GM23338 (cell line): ENCODE results near the gene ATP10A. TPM values are rescaled to one million over a fixed set of nuclear protein-coding genes. Genes with fewer than 3 reads are reported as not detected.

Experiments
- ATAC-seq: fragments of 200-7000 bp; cut with Tn5 transposase; 3 replicates; pipeline ENCODE4 v1.9.1; 2020
- DNase-seq: peaks from one replicate; pipeline ENCODE4 v3.0.0-alpha.2; 2015; ENCODE audit warnings: low spot score
- H2AFZ ChIP-seq: fragments of 200-600 bp; sonication (generic); 2 replicates; pipeline ENCODE4 v1.8.0; 2016; ENCODE audit warnings: antibody characterized with exemption, mild to moderate bottlenecking, moderate library complexity
- H3F3A ChIP-seq: fragments of 200-600 bp; sonication (generic); replicated peaks from 2 replicates; pipeline ENCODE4 v1.8.0; 2017; ENCODE audit warnings: antibody characterized with exemption, mixed run types, low read depth
- H3K27ac ChIP-seq: fragments of 200-600 bp; sonication (generic); 2 replicates; pipeline ENCODE4 v1.6.1; 2016; ENCODE audit warnings: low read depth
- H3K27me3 ChIP-seq: fragments of 200-600 bp; sonication (generic); 2 replicates; pipeline ENCODE4 v1.8.0; 2016; ENCODE audit warnings: mild to moderate bottlenecking, mixed run types, moderate library complexity; ENCODE audit not compliant: insufficient read depth
- H3K36me3 ChIP-seq: fragments of 200-600 bp; sonication (generic); 2 replicates; pipeline ENCODE4 v1.8.0; 2016; ENCODE audit warnings: mild to moderate bottlenecking; ENCODE audit not compliant: insufficient read depth
- H3K4me1 ChIP-seq: fragments of 200-600 bp; sonication (generic); 2 replicates; pipeline ENCODE4 v1.8.0; 2016; ENCODE audit warnings: mild to moderate bottlenecking, moderate library complexity; ENCODE audit not compliant: insufficient read depth
- H3K4me2 ChIP-seq: fragments of 200-600 bp; sonication (generic); 2 replicates; pipeline ENCODE4 v1.7.1; 2017; ENCODE audit warnings: mixed run types
- H3K4me3 ChIP-seq: fragments of 200-600 bp; sonication (generic); 2 replicates; pipeline ENCODE4 v1.6.1; 2016; ENCODE audit warnings: mixed run types
- H3K79me2 ChIP-seq: fragments of 200-600 bp; sonication (generic); replicated peaks from 2 replicates; pipeline ENCODE4 v1.8.0; 2017; ENCODE audit warnings: mild to moderate bottlenecking; ENCODE audit not compliant: insufficient read depth
- H3K9me2 ChIP-seq: fragments of 200-600 bp; sonication (generic); 2 replicates; pipeline ENCODE4 v1.8.0; 2017; ENCODE audit not compliant: insufficient read depth
- H4K20me1 ChIP-seq: fragments of 200-600 bp; sonication (generic); replicated peaks from 2 replicates; pipeline ENCODE4 v1.8.0; 2017; ENCODE audit warnings: mild to moderate bottlenecking; ENCODE audit not compliant: insufficient read depth
- H3K27ac Mint-ChIP-seq: 2 replicates; pipeline ENCODE4 v1.8.0; 2020; ENCODE audit warnings: inconsistent platforms, mild to moderate bottlenecking, moderate library complexity, mixed read lengths
- H3K27me3 Mint-ChIP-seq: 3 replicates; pipeline ENCODE4 v1.8.0; 2022; ENCODE audit warnings: low read depth, mild to moderate bottlenecking, moderate library complexity, mixed read lengths, inconsistent platforms; ENCODE audit not compliant: insufficient read depth, poor library complexity
- H3K36me3 Mint-ChIP-seq: 3 replicates; pipeline ENCODE4 v1.8.0; 2021; ENCODE audit warnings: low read depth, mild to moderate bottlenecking, inconsistent platforms, moderate library complexity, mixed read lengths
- H3K4me1 Mint-ChIP-seq: 3 replicates; pipeline ENCODE4 v1.8.0; 2020; ENCODE audit warnings: mild to moderate bottlenecking, inconsistent platforms, mixed read lengths
- H3K4me3 Mint-ChIP-seq: 3 replicates; pipeline ENCODE4 v1.8.0; 2021; ENCODE audit warnings: moderate library complexity, mild to moderate bottlenecking, inconsistent platforms, mixed read lengths
- H3K9me3 Mint-ChIP-seq: 3 replicates; pipeline ENCODE4 v1.8.0; 2020; ENCODE audit warnings: moderate library complexity, mild to moderate bottlenecking, inconsistent platforms, mixed read lengths
- CREB1 ChIP-seq: fragments of 250-450 bp; sonication (Bioruptor Pico); IDR thresholded peaks from 2 replicates; pipeline ENCODE4 v1.5.0; 2020; ENCODE audit warnings: low read depth, mild to moderate bottlenecking, moderate library complexity
- ETS1 ChIP-seq: IDR thresholded peaks from 2 replicates; pipeline ENCODE4 v1.6.1; 2016; ENCODE audit warnings: antibody characterized with exemption
- EZH2 ChIP-seq: fragments of 200-600 bp; sonication (generic); IDR thresholded peaks from one replicate; pipeline ENCODE4 v1.8.0; 2017; ENCODE audit warnings: antibody characterized with exemption, mild to moderate bottlenecking, low read depth; ENCODE audit not compliant: unreplicated experiment
- EZH2phosphoT487 ChIP-seq: fragments of 200-600 bp; sonication (generic); IDR thresholded peaks from one replicate; pipeline ENCODE4 v1.8.1; 2018; ENCODE audit warnings: antibody characterized with exemption; ENCODE audit not compliant: unreplicated experiment
- JUNB ChIP-seq: IDR thresholded peaks from one replicate; pipeline ENCODE4 v1.6.1; 2016; ENCODE audit warnings: antibody characterized with exemption; ENCODE audit not compliant: unreplicated experiment
- STAT1 ChIP-seq: IDR thresholded peaks from one replicate; pipeline ENCODE4 v1.6.1; 2016; ENCODE audit warnings: antibody characterized with exemption; ENCODE audit not compliant: unreplicated experiment
- long read RNA-seq: library from polyadenylated mRNA; unstranded; transcript quantifications from one replicate; pipeline ENCODE4 v2.0.0, GENCODE V29; 2020; ENCODE audit not compliant: unreplicated experiment
- polyA plus RNA-seq: library from polyadenylated mRNA; unstranded; fragments of >200 nt; fragmentation: Nextera tagmentation; extraction: Ambion mirVana; gene quantifications from 2 replicates; pipeline ENCODE4 v1.2.1, GENCODE V29; 2016
- total RNA-seq: library from RNA; depleted of rRNA; stranded (reverse); fragments of >200 nt; shearing (Covaris generic); gene quantifications from 2 replicates; pipeline ENCODE4 v1.2.3, GENCODE V29; 2014; rRNA removed

The ATP10A gene
- total RNA-seq (0.97 and 5.6 TPM in 2 replicates), polyA plus RNA-seq (0.36 and 0.66 TPM in 2 replicates)
- long read RNA-seq: 0 reads

- no peak within 1 kb of the TSS for H3K27ac Mint-ChIP-seq
- peak within 1 kb of the TSS; percentile 83 for H3K4me3 Mint-ChIP-seq
- peak within 1 kb of the TSS; percentile 92 for H3K4me2 ChIP-seq
- peaks cover 10% of the 10 kb centered on the region for H3K4me1 ChIP-seq
- peaks cover 49% of the 10 kb centered on the region for H3K27me3 Mint-ChIP-seq
- no peaks in the 10 kb centered on the region for H3K9me2 ChIP-seq
- DNase-seq (peak; percentile 77), ATAC-seq (peak; percentile 45)
- peak within 1 kb of the TSS; percentile 99 for H2AFZ ChIP-seq
- H3K27me3 ChIP-seq: peaks cover 47% of the 10 kb centered on the region
- peak within 1 kb of the TSS; percentile 72 for H3K4me3 ChIP-seq
- no peaks in the 10 kb centered on the region for H3K79me2 ChIP-seq
- H3K27ac ChIP-seq: no peak within 1 kb of the TSS
- H3K36me3 Mint-ChIP-seq: no peaks in the 10 kb centered on the region; the same call in 2 of the 3 replicates
- H3K36me3 ChIP-seq: no peaks in the 10 kb centered on the region
- H3K4me1 Mint-ChIP-seq: peaks cover 13% of the 10 kb centered on the region
- H3F3A ChIP-seq: 0 out of 2 replicates have a peak, but pooled peaks cover 5% of the 10 kb centered on the region
- no peak for TF ChIP-seq CREB1 (CRISPR knock-in tag)
- TF ChIP-seq EZH2: peak; percentile 59
- no peaks in the 10 kb centered on the region for H3K9me3 Mint-ChIP-seq
- H4K20me1 ChIP-seq: no peaks in the 10 kb centered on the region
Measured at GRCh38 chr15:25863111-25863967, at the start of gene ATP10A. Gene ATP10A, minus strand, starts transcription at chr15:25863327. Its CDS starts 231 bp downstream, at chr15:25863096.

DNA sequence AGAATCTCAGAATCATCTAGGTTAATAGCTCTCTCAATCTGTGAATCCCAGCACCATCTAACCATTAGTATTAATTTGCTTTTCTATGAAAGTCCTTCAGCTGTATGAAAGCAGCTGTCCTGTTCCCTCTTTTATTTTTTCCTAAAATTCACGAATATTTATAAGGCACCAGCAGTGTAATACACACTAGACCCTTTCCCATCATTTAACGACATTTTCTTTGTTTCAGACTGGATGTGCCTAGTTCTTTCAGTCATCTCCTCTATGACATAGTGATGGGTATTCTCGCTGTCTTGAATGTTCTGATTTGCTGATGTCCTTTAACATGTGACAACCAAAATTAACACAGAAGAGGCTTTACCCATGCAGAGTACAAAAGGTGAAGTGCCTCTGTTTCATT lies 48.9 kb upstream of the ATP10A start:
- TF ChIP-seq JUNB (no peak), EZH2phosphoT487 (no peak), ETS1 (no peak)
- H3K4me3 ChIP-seq: no peak overlapping the region
- Mint-ChIP-seq H3K4me1 (peaks cover 4% of the 10 kb centered on the region; the same call in 2 of the 3 replicates), H3K36me3 (no peaks in the 10 kb centered on the region), H3K4me3 (no peak overlapping the region), H3K9me3 (peaks cover 3% of the 10 kb centered on the region; the same call in 1 of the 3 replicates), H3K27ac (no peak overlapping the region), H3K27me3 (no peaks in the 10 kb centered on the region)
- no peak overlapping the region for H2AFZ ChIP-seq
- ATAC-seq (no peak), DNase-seq (no peak)
- H3K9me2 ChIP-seq: no peaks in the 10 kb centered on the region
- H3K27ac ChIP-seq: no peak overlapping the region
- no peaks in the 10 kb centered on the region for H3K4me1 ChIP-seq
- H3K27me3 ChIP-seq: no peaks in the 10 kb centered on the region
- no peaks in the 10 kb centered on the region for H3F3A ChIP-seq
- H4K20me1 ChIP-seq: no peaks in the 10 kb centered on the region
- no peak overlapping the region for H3K4me2 ChIP-seq
- no peaks in the 10 kb centered on the region for H3K36me3 ChIP-seq
- H3K79me2 ChIP-seq: no peaks in the 10 kb centered on the region

DNA sequence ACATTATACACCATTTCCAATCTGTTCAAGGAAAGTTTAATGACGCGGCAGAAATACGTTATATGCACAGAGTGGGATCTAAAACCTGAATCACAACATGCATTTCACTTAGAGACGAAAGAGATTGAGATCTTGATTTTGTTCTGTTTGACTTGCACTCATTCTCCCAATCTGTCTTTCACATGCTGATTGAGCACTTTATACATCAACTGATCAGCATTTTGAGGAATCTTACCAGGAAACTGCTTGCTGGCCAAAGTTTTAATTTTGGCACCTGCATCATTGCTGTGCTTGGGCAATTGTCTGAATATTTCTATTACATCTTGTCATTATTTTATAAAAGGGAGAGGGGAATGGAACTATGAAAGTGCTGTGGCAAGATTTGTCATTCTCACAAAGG lies 47.7 kb upstream of the ATP10A start:
- DNase-seq (no peak), ATAC-seq (no peak)
- H3K9me2 ChIP-seq: no peaks in the 10 kb centered on the region
- no peak overlapping the region for H3K27ac Mint-ChIP-seq
- no peaks in the 10 kb centered on the region for H3K79me2 ChIP-seq
- no peaks in the 10 kb centered on the region for H3K36me3 ChIP-seq
- no peaks in the 10 kb centered on the region for H3K27me3 Mint-ChIP-seq
- H2AFZ ChIP-seq: no peak overlapping the region
- H3K4me3 ChIP-seq: no peak overlapping the region
- H3K27me3 ChIP-seq: no peaks in the 10 kb centered on the region
- no peak overlapping the region for H3K27ac ChIP-seq
- no peaks in the 10 kb centered on the region for H3K4me1 ChIP-seq
- H4K20me1 ChIP-seq: no peaks in the 10 kb centered on the region
- H3K4me1 Mint-ChIP-seq: peaks cover 4% of the 10 kb centered on the region; the same call in 2 of the 3 replicates
- peaks cover 3% of the 10 kb centered on the region; the same call in 1 of the 3 replicates for H3K9me3 Mint-ChIP-seq
- no peaks in the 10 kb centered on the region for H3K36me3 Mint-ChIP-seq
- H3F3A ChIP-seq: no peaks in the 10 kb centered on the region
- TF ChIP-seq STAT1: no peak
- no peak overlapping the region for H3K4me3 Mint-ChIP-seq
- no peak overlapping the region for H3K4me2 ChIP-seq
